ENCODE results near the gene ZCCHC14.

The ZCCHC14 gene

DNA sequence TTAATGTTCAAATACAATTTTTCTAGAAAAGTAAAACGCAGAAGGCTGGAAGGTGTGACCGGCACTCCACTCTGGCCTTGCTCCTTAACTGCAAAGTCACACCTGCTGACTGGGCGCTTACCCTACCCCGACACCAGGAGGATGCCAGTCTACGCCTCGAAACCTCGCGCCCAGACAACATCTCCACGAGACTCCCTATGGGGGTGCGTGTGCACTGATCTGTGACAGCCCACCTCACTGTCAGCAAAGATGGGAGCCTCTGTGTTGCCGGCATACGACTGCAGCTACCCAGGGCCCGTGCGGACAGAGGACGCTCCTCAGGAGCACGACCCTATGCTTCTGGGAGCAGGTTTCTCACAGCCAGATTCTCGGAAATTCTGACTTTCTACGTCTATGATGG, 74.6 kb downstream of the ZCCHC14 start:
- Histone ChIP-seq H3K9ac (ENCODE audit: low read depth, low read length) (no peak overlapping the region), H3K27ac (ENCODE audit: low read length) (no peak overlapping the region), H3K27me3 (ENCODE audit: insufficient read depth, low read length) (no peaks in the 10 kb centered on the region), H3K4me1 (ENCODE audit: insufficient read depth, low read length) (peaks cover 3% of the 10 kb centered on the region; the same call in 1 of the 2 replicates), H3K4me3 (ENCODE audit: low read length) (no peak overlapping the region), H3K36me3 (ENCODE audit: insufficient read depth, low read depth, low read length) (peaks cover 73% of the 10 kb centered on the region), H3K9me3 (ENCODE audit: insufficient read depth, low read depth, low read length) (no peaks in the 10 kb centered on the region)

DNA sequence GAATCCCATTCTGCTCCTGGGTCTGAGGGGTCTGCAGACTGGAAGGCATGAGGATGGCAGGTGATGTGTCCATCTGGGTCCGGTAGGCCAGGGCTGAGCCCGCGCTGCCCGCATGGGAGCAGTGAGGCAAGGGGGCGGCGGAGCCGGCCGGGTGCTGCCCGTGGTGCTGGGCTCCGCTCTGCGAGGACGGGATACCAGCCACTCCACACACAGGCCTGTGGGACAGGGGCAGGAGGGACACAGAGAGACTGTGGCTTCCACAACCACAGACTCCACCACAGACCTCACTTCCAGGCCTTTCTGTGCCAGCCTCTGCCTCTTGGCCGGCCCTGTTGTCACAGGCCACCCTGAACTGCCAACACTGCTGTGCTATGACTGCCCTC, 75.3 kb downstream of the ZCCHC14 start:
- no peak overlapping the region for H3K9ac ChIP-seq (ENCODE audit: low read depth, low read length)
- no peaks in the 10 kb centered on the region for H3K27me3 ChIP-seq (ENCODE audit: insufficient read depth, low read length)
- peaks cover 75% of the 10 kb centered on the region for H3K36me3 ChIP-seq (ENCODE audit: insufficient read depth, low read depth, low read length)
- H3K9me3 ChIP-seq (ENCODE audit: insufficient read depth, low read depth, low read length), result no peaks in the 10 kb centered on the region
- no peak overlapping the region for H3K4me3 ChIP-seq (ENCODE audit: low read length)
- H3K27ac ChIP-seq (ENCODE audit: low read length), result no peak overlapping the region
- H3K4me1 ChIP-seq (ENCODE audit: insufficient read depth, low read length), result no peaks in the 10 kb centered on the region

DNA sequence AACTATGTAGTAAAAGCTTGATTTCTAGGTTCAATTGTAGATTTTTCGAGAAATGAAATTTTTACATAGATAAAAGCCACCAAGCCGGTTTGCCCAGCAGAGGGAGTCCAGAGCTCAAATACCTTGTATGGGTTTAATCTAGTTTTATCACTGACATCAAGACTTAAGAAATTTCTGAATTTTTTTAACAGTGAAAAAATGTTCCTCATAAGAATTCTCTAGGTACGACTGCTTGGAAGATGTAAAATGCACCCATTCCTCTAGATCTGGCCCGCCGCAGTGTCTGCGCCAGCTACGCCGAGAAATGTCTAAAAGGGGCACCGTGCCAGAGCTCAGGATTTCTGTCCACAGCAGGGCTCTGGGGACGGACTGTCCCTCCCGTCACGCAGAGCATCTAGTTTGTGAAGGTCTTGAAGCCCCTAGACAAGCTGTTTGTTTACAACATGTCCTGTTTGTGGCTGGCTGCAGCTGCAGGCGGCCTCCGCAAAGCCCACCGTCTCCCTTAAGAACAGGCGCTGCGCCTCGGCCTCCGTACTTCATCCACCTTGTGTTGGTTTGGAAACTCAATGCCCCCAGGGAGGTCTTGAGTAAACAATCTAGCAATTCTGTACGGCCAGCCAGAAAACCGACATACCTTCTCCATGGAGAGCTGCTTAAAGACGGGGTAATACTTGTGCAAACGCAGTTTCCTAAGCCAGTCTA, 75.8 kb downstream of the ZCCHC14 start:
- Histone ChIP-seq H3K36me3 (ENCODE audit: insufficient read depth, low read depth, low read length) (peaks cover 78% of the 10 kb centered on the region), H3K9me3 (ENCODE audit: insufficient read depth, low read depth, low read length) (no peaks in the 10 kb centered on the region), H3K9ac (ENCODE audit: low read depth, low read length) (no peak overlapping the region), H3K4me1 (ENCODE audit: insufficient read depth, low read length) (no peaks in the 10 kb centered on the region), H3K27ac (ENCODE audit: low read length) (no peak overlapping the region), H3K27me3 (ENCODE audit: insufficient read depth, low read length) (no peaks in the 10 kb centered on the region), H3K4me3 (ENCODE audit: low read length) (no peak overlapping the region)

DNA sequence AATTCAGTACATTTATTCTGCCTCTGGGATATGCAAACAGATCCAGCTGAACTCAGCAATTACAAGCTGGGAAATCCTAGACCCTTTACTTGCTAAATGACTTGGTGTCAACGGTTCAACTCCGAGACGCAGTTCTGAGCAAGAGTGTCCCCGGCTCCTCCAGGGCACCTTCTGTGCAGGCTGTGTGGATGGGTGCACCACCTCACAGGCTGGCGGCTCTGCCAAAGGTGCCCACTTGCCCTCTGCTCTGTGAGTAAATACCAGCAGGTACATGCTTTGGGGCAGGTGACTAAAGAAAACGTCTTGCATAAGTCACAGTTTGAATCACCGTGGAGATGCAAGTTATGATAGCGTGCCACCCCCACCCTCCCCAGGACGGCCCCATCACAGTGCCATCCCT, 77.4 kb downstream of the ZCCHC14 start:
- Histone ChIP-seq H3K27me3 (ENCODE audit: insufficient read depth, low read length) (no peaks in the 10 kb centered on the region), H3K4me3 (ENCODE audit: low read length) (no peak overlapping the region), H3K27ac (ENCODE audit: low read length) (no peak overlapping the region), H3K9me3 (ENCODE audit: insufficient read depth, low read depth, low read length) (no peaks in the 10 kb centered on the region), H3K36me3 (ENCODE audit: insufficient read depth, low read depth, low read length) (peaks cover 78% of the 10 kb centered on the region), H3K4me1 (ENCODE audit: insufficient read depth, low read length) (no peaks in the 10 kb centered on the region), H3K9ac (ENCODE audit: low read depth, low read length) (no peak overlapping the region)

DNA sequence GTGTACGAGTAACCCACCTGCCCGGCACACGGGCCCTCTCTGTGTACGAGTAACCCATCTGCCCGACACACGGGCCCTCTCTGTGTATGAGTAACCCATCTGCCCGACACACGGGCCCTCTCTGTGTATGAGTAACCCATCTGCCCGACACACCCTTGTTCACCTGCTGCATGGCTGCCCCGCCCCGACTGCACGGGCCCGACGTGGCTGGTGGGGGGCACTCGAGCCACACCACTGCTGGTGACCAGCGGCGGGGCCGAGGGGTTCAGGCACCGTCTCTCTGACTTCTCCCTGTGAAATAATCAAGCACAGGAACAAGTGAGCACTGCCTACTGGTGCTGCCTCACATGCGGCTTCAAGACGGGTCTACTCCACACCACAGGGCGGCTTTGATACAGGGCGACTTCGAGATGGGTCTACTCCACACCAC, 78.6 kb downstream of the ZCCHC14 start:
- Histone ChIP-seq H3K9me3 (ENCODE audit: insufficient read depth, low read depth, low read length) (no peaks in the 10 kb centered on the region), H3K4me1 (ENCODE audit: insufficient read depth, low read length) (no peaks in the 10 kb centered on the region), H3K9ac (ENCODE audit: low read depth, low read length) (no peak overlapping the region), H3K27ac (ENCODE audit: low read length) (no peak overlapping the region), H3K27me3 (ENCODE audit: insufficient read depth, low read length) (no peaks in the 10 kb centered on the region), H3K36me3 (ENCODE audit: insufficient read depth, low read depth, low read length) (peaks cover 79% of the 10 kb centered on the region), H3K4me3 (ENCODE audit: low read length) (no peak overlapping the region)

DNA sequence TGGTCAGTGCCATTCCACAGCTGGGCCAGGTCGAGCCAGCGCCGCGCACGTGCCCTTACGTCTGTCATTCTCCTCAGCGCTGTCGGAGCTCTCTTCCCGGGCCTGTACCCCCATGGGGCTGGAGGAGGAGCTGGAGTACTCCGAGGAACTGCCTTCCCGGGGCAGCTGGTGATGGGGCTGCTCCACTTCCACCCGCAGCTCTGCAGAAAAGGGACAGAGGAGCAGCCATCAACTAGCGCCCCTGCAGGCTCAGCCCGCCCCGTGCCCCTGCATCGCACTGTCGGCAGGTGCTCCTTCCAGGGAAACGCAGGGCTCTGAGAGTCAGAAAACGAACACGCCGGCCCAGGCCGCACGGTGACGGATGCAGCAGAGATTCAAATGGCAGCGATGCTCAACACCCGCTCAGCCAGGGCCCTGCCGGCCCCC, 79.8 kb downstream of the ZCCHC14 start:
- H3K9ac ChIP-seq (ENCODE audit: low read depth, low read length), result no peak overlapping the region
- H3K9me3 ChIP-seq (ENCODE audit: insufficient read depth, low read depth, low read length), result no peaks in the 10 kb centered on the region
- H3K27me3 ChIP-seq (ENCODE audit: insufficient read depth, low read length), result no peaks in the 10 kb centered on the region
- no peaks in the 10 kb centered on the region for H3K4me1 ChIP-seq (ENCODE audit: insufficient read depth, low read length)
- H3K36me3 ChIP-seq (ENCODE audit: insufficient read depth, low read depth, low read length), result peaks cover 84% of the 10 kb centered on the region
- no peak overlapping the region for H3K4me3 ChIP-seq (ENCODE audit: low read length)
- H3K27ac ChIP-seq (ENCODE audit: low read length), result no peak overlapping the region

DNA sequence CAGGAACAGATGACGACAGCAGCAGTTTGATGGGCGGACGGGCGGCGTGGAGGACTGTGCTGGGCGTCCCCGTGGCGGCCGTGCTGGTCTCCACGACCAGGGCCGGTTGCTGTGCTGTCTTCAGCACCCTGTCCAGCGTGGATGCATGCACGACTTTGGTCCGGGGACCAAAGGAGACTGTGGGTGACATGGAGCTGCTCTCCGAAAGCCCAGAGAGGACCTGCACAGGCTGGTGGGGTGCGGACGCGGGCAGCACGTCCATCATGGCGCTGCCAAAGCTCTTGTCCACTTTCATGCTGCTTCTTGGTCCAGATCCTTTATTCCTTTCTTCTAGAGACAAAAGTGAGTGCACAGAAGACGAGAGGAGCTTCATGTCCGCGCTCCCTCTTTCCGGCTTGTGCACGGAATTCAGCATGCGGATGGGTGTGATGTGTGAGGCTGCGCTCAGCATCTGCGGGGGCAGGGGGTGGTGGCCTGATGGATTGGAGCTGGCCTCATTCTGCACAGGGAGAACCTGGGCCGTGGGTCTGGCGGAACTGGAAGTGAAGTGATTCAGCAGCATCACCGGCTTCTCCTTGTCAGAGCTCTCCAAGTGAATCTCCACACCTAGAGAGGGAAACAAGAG, 80.3 kb downstream of the ZCCHC14 start:
- H3K9me3 ChIP-seq (ENCODE audit: insufficient read depth, low read depth, low read length), result no peaks in the 10 kb centered on the region
- H3K27me3 ChIP-seq (ENCODE audit: insufficient read depth, low read length), result no peaks in the 10 kb centered on the region
- no peak overlapping the region for H3K27ac ChIP-seq (ENCODE audit: low read length)
- H3K4me3 ChIP-seq (ENCODE audit: low read length), result no peak overlapping the region
- H3K36me3 ChIP-seq (ENCODE audit: insufficient read depth, low read depth, low read length), result peaks cover 84% of the 10 kb centered on the region
- no peaks in the 10 kb centered on the region for H3K4me1 ChIP-seq (ENCODE audit: insufficient read depth, low read length)
- H3K9ac ChIP-seq (ENCODE audit: low read depth, low read length), result no peak overlapping the region

DNA sequence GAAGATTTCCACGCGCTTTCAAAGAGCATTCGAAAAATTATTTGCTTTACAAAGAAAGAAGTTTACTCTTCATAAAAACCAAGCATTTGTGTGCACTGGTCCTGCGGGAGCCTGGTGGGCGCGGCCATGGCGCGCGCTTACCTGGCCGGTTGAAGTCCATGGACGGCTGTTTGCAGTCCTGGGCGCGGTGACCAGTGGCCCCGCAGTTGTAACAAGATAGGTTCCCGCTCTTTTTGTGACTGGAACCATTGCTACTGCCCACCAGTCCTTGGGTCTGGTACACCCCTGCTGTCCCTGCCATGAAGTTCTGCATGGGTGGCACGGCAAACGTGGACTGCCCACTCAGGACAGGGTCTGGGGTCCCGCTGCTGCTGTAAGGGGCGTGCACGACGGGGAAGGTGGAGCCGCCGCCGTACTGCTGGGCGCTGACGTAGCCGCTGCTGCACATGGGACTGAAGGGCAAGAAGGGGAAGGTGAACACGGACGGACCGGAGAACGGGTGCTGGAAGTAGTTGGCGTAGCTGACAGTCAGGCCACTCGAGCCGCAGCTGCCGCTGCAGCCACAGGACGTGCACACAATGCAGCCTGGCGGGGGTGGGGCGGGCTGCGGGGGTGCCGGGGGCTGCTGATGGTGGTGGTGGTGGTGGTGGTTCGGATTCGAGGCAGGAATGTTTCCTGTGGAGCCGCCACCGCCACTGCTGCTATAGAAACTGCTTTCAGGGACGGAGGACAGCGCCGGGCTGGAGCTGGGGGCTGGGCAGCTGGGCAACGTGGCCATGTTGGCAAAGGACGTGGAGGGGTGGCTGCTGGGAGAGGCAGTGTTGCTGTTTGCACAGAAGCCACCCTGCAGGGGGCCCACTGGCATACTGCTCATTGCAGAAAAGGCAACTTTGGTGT, 81.2 kb downstream of the ZCCHC14 start:
- no peaks in the 10 kb centered on the region for H3K4me1 ChIP-seq (ENCODE audit: insufficient read depth, low read length)
- no peak overlapping the region for H3K4me3 ChIP-seq (ENCODE audit: low read length)
- no peak overlapping the region for H3K27ac ChIP-seq (ENCODE audit: low read length)
- H3K9me3 ChIP-seq (ENCODE audit: insufficient read depth, low read depth, low read length), result no peaks in the 10 kb centered on the region
- H3K36me3 ChIP-seq (ENCODE audit: insufficient read depth, low read depth, low read length), result peaks cover 84% of the 10 kb centered on the region
- no peaks in the 10 kb centered on the region for H3K27me3 ChIP-seq (ENCODE audit: insufficient read depth, low read length)
- no peak overlapping the region for H3K9ac ChIP-seq (ENCODE audit: low read depth, low read length)

DNA sequence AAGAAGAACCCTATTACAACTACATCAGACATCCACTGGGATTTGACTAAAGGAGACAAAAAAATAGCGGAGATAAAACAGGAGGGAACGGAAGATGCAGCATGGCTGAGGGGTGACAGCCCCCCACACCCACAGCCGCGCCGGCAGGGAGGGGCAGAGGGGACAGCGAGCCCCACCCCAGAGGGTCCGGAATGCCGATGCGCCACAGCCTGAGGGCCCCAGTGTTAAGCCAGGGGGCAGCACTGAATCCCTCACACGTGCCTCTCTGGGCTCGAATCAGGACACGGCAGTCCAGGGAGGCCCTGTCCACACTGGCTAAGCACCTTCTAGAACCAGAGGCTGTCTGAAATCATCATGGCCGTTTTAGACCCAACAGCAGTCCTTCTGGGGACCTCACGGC, 81.9 kb downstream of the ZCCHC14 start:
- Histone ChIP-seq H3K27ac (ENCODE audit: low read length) (no peak overlapping the region), H3K4me3 (ENCODE audit: low read length) (no peak overlapping the region), H3K4me1 (ENCODE audit: insufficient read depth, low read length) (no peaks in the 10 kb centered on the region), H3K27me3 (ENCODE audit: insufficient read depth, low read length) (no peaks in the 10 kb centered on the region), H3K9me3 (ENCODE audit: insufficient read depth, low read depth, low read length) (no peaks in the 10 kb centered on the region), H3K9ac (ENCODE audit: low read depth, low read length) (no peak overlapping the region), H3K36me3 (ENCODE audit: insufficient read depth, low read depth, low read length) (peaks cover 81% of the 10 kb centered on the region)

DNA sequence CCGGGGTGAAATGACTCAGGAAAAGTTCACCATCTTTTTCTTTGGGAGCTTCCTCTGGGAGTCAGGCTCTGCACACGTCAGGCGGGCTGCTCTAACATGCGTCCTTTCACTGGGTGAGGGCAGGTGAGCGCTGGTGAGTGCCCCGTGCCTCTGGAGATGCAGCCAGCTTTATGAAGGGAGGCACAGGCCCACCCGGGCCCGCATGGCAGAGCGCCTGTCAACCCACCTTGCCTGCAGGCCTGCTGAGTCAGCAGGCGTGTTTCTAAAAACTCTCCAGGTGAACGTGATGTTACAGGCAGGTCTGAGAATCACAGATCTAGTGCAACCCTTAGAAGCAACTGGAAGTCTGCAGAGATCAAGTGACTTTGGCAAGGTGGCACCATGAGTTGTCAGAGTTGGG, 82.3 kb downstream of the ZCCHC14 start:
- H3K4me1 ChIP-seq (ENCODE audit: insufficient read depth, low read length), result no peaks in the 10 kb centered on the region
- H3K36me3 ChIP-seq (ENCODE audit: insufficient read depth, low read depth, low read length), result peaks cover 79% of the 10 kb centered on the region
- H3K9me3 ChIP-seq (ENCODE audit: insufficient read depth, low read depth, low read length), result no peaks in the 10 kb centered on the region
- no peak overlapping the region for H3K4me3 ChIP-seq (ENCODE audit: low read length)
- no peak overlapping the region for H3K27ac ChIP-seq (ENCODE audit: low read length)
- H3K9ac ChIP-seq (ENCODE audit: low read depth, low read length), result no peak overlapping the region
- H3K27me3 ChIP-seq (ENCODE audit: insufficient read depth, low read length), result no peaks in the 10 kb centered on the region

DNA sequence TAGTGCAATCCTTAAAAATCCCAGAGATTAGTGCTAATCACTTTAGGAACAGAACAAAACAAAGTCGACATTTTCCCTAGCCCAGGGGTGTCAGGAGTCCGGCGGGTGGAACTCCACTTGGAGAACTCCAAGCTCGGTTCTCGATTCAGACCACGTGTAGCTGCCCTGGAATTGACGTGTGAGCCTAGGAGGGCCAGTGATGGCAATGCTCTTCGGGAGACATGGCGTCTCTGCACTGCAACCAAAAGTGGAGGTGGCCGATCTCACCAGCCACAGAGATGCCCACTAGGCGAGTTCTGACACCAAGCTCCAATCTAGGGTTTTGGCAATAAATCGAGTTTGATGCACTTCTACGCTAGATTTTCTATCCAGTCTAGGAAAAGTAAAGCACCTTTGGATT, 83.0 kb downstream of the ZCCHC14 start:
- Histone ChIP-seq H3K36me3 (ENCODE audit: insufficient read depth, low read depth, low read length) (peaks cover 80% of the 10 kb centered on the region), H3K27me3 (ENCODE audit: insufficient read depth, low read length) (no peaks in the 10 kb centered on the region), H3K9me3 (ENCODE audit: insufficient read depth, low read depth, low read length) (no peaks in the 10 kb centered on the region), H3K9ac (ENCODE audit: low read depth, low read length) (no peak overlapping the region), H3K27ac (ENCODE audit: low read length) (no peak overlapping the region), H3K4me1 (ENCODE audit: insufficient read depth, low read length) (no peaks in the 10 kb centered on the region), H3K4me3 (ENCODE audit: low read length) (no peak overlapping the region)

All from iPS-20b (cell line).